Keratinocyte (primary cell): ENCODE data around the gene RIPOR2. TPM values are rescaled to one million over a fixed set of nuclear protein-coding genes. Genes with fewer than 3 reads are reported as not detected.

Experiments used
- DNase-seq: peaks from one replicate; pipeline ENCODE4 v3.0.0-alpha.2; 2011; ENCODE audit warnings: low read depth, missing footprints, low spot score
- FAIRE-seq: peaks from 2 replicates; lab custom pipeline; 2011; peaks lifted over from hg19 to GRCh38; lab: Jason Lieb, UNC
- H2AFZ ChIP-seq: 2 replicates; pipeline ENCODE4 v1.6.0; 2012; ENCODE audit warnings: low read length, control low read depth, inconsistent platforms; ENCODE audit not compliant: control insufficient read depth
- H3K27ac ChIP-seq: 2 replicates; pipeline ENCODE4 v1.5.1; 2011; ENCODE audit warnings: low read length; ENCODE audit not compliant: control insufficient read depth, insufficient read depth
- H3K27me3 ChIP-seq: 3 replicates; pipeline ENCODE4 v1.6.0; 2011; ENCODE audit warnings: low read length; ENCODE audit not compliant: control insufficient read depth, insufficient read depth; ENCODE audit errors: extremely low read depth
- H3K36me3 ChIP-seq, 2 experiments: 2 replicates in 1 of 2; 3 replicates in 1 of 2; pipeline ENCODE4 v1.5.1; 2011; ENCODE audit warnings: low read length in 2 of 2, mild to moderate bottlenecking in 1 of 2; ENCODE audit not compliant: control insufficient read depth in 2 of 2, insufficient read depth in 2 of 2; ENCODE audit errors: extremely low read depth in 1 of 2
- H3K4me1 ChIP-seq: 3 replicates; pipeline ENCODE4 v1.5.1; 2011; ENCODE audit warnings: low read length; ENCODE audit not compliant: control insufficient read depth, insufficient read depth; ENCODE audit errors: extremely low read depth
- H3K4me2 ChIP-seq: 3 replicates; pipeline ENCODE4 v1.6.0; 2011; ENCODE audit warnings: low read depth, low read length; ENCODE audit not compliant: control insufficient read depth, insufficient read depth; ENCODE audit errors: extremely low read depth
- H3K4me3 ChIP-seq, 3 experiments: fragments of 200-600 bp in 1 of 3; sonication (generic) in 1 of 3; 2 replicates in 2 of 3; 3 replicates in 1 of 3; pipeline ENCODE4 v1.5.1; 2011 to 2016; ENCODE audit warnings: low read length in 3 of 3, mild to moderate bottlenecking in 3 of 3, control low read depth in 2 of 3, inconsistent platforms in 1 of 3, low read depth in 1 of 3, mixed read lengths in 1 of 3, mixed run types in 1 of 3, moderate library complexity in 1 of 3; ENCODE audit not compliant: control insufficient read depth in 2 of 3, insufficient read depth in 2 of 3; ENCODE audit errors: extremely low read depth in 1 of 3
- H3K79me2 ChIP-seq: 2 replicates; pipeline ENCODE4 v1.6.0; 2012; ENCODE audit warnings: low read length; ENCODE audit not compliant: control insufficient read depth, insufficient read depth
- H3K9ac ChIP-seq: 3 replicates; pipeline ENCODE4 v1.6.0; 2011; ENCODE audit warnings: low read length; ENCODE audit not compliant: control insufficient read depth, insufficient read depth; ENCODE audit errors: extremely low read depth
- H3K9me1 ChIP-seq: 3 replicates; pipeline ENCODE4 v1.6.0; 2011; ENCODE audit warnings: low read length; ENCODE audit not compliant: control insufficient read depth, insufficient read depth; ENCODE audit errors: extremely low read depth
- H3K9me3 ChIP-seq: 2 replicates; pipeline ENCODE4 v1.5.1; 2012; ENCODE audit warnings: low read depth, low read length; ENCODE audit not compliant: control insufficient read depth
- H4K20me1 ChIP-seq: 3 replicates; pipeline ENCODE4 v1.6.0; 2011; ENCODE audit warnings: low read length; ENCODE audit not compliant: control insufficient read depth, insufficient read depth; ENCODE audit errors: extremely low read depth
- CTCF ChIP-seq, 3 experiments: IDR thresholded peaks in 1 of 3; conservative IDR thresholded peaks in 1 of 3; optimal IDR thresholded peaks in 1 of 3; 2 replicates in 2 of 3; 3 replicates in 1 of 3; pipeline versions ENCODE3 to v1.5.1; 2011; ENCODE audit warnings: low read length in 3 of 3, mild to moderate bottlenecking in 3 of 3, moderate library complexity in 2 of 3, control low read depth in 1 of 3, inconsistent platforms in 1 of 3; ENCODE audit not compliant: insufficient read depth in 2 of 3; ENCODE audit errors: extremely low read depth in 1 of 3
- EZH2 ChIP-seq: IDR thresholded peaks from one replicate; pipeline ENCODE4 v1.6.1; 2012; ENCODE audit warnings: inconsistent platforms, mild to moderate bottlenecking, low read length, moderate library complexity
- dilution Hi-C: fragments of 300-500 bp; cut with MboI; formaldehyde crosslinking; loops from one replicate; pipeline ENCODE4 v1.7.0; 2020; ENCODE audit warnings: low sequenced_read_pairs; ENCODE audit not compliant: extremely low pct_ligation_motif_present
- polyA plus RNA-seq, 5 experiments: library from polyadenylated mRNA; depleted of rRNA in 3 of 5; stranded (reverse) in 3 of 5; stranded (forward) in 1 of 5; unstranded in 1 of 5; fragments of >200 nt; gene quantifications; 1 replicate in 1 of 5; 2 replicates in 3 of 5; 3 replicates in 1 of 5; pipeline versions ENCODE4 v1.2.1 to v1.2.3, GENCODE V29; 2011 to 2012; ENCODE audit warnings: missing spikeins in 2 of 5, low read depth in 1 of 5, low replicate concordance in 1 of 5

RIPOR2 gene
- polyA plus RNA-seq, 1 donor (not counting 4 experiments of a cell fraction or from before 2014, with no cell fraction given), result 0.07 TPM

- Histone ChIP-seq H3K27ac (no peak overlapping the region), H2AFZ (no peak overlapping the region), H3K36me3 (no peaks in the 10 kb centered on the region), H3K4me2 (no peak overlapping the region), H3K27me3 (no peaks in the 10 kb centered on the region), H3K4me1 (no peaks in the 10 kb centered on the region), H3K9me1 (no peaks in the 10 kb centered on the region), H3K9ac (no peak overlapping the region), H3K79me2 (no peaks in the 10 kb centered on the region), H3K4me3 (no peak overlapping the region), H4K20me1 (no peaks in the 10 kb centered on the region), H3K9me3 (no peaks in the 10 kb centered on the region)
- no peak for DNase-seq
- TF ChIP-seq EZH2 (no peak), CTCF (optimal IDR thresholded peaks at IDR 0.05 in 1 of 3, IDR thresholded peaks at IDR 0.05 in 1 of 3, conservative IDR thresholded peaks at IDR 0.05 in 1 of 3; ENCODE audit: extremely low read depth in 1 of 3, insufficient read depth in 2 of 3, low read length in 3 of 3) (no peak)
- dilution Hi-C loops, result no loop called here
- no peak for FAIRE-seq
Measured at GRCh38 chr6:24893342-24893850, 42.4 kb downstream of the RIPOR2 start.

DNA sequence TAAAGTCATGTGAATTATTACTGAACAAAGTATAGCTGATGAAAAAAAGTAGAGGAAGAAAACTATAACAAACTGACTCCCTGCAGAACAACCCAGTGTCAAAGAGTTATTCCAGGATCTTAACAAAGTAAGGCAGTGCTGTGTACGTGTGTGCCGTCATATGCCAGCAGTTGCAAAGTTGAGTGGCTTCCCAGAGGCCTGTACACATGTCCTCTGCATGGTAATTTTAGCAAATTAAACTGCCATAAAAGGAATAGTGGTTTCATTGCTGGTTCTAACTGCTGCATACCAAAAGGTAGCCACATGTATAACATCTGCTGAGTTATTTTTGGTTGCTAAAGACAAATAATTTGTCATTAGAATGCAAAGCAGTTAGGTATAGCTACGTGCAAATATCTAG lies 44.8 kb downstream of the RIPOR2 start:
- dilution Hi-C loops, result no loop called here
- H3K4me2 ChIP-seq, result no peak overlapping the region
- H3K79me2 ChIP-seq, result no peaks in the 10 kb centered on the region
- no peak overlapping the region for H2AFZ ChIP-seq
- H3K27ac ChIP-seq, result no peak overlapping the region
- no peaks in the 10 kb centered on the region for H3K36me3 ChIP-seq
- no peaks in the 10 kb centered on the region for H4K20me1 ChIP-seq
- TF ChIP-seq CTCF (optimal IDR thresholded peaks at IDR 0.05 in 1 of 3, IDR thresholded peaks at IDR 0.05 in 1 of 3, conservative IDR thresholded peaks at IDR 0.05 in 1 of 3; ENCODE audit: extremely low read depth in 1 of 3, insufficient read depth in 2 of 3, low read length in 3 of 3) (no peak), EZH2 (no peak)
- DNase-seq, result no peak
- H3K27me3 ChIP-seq, result no peaks in the 10 kb centered on the region
- H3K9me3 ChIP-seq, result no peaks in the 10 kb centered on the region
- no peaks in the 10 kb centered on the region for H3K9me1 ChIP-seq
- no peak overlapping the region for H3K4me3 ChIP-seq
- H3K4me1 ChIP-seq, result no peaks in the 10 kb centered on the region
- H3K9ac ChIP-seq, result no peak overlapping the region
- no peak for FAIRE-seq
